Natural killer cell treated with Interleukin-12 subunit alpha and Interleukin-12 subunit beta and Interleukin-15 and Interleukin-18, amount 100 ng/mL, for 72 hours (primary cell): ENCODE results near the gene ATP8B4. TPM values are rescaled to one million over a fixed set of nuclear protein-coding genes. Genes with fewer than 3 reads are reported as not detected.
A peak's percentile ranks its signal among the peaks of the same experiment; 100 is the strongest.
"Not testable (repeated sequence)": the region's sequence is repeated elsewhere in the genome, so short reads cannot be mapped to it uniquely, and the experiment has no call there.

Experiments used
- ATAC-seq, 2 donors: fragments of 150-1000 bp; cut with Tn5 transposase in 1 of 2; sonication (Bioruptor Pico), chemical (Tn5 transposase) in 1 of 2; 2 replicates each; pipeline ENCODE4 v1.10.0; 2021
- DNase-seq: peaks from one replicate; pipeline ENCODE4 v3.0.0; 2022; ENCODE audit warnings: low spot score
- H3K27ac Mint-ChIP-seq, 2 donors: 1 replicate in 1 of 2; 2 replicates in 1 of 2; pipeline ENCODE4 v1.8.0; 2022; ENCODE audit warnings: mixed read lengths in 2 of 2, mild to moderate bottlenecking in 1 of 2, moderate library complexity in 1 of 2
- H3K27me3 Mint-ChIP-seq, 2 donors: 1 replicate in 1 of 2; 2 replicates in 1 of 2; pipeline ENCODE4 v1.8.0; 2022; ENCODE audit warnings: mixed read lengths in 2 of 2
- H3K36me3 Mint-ChIP-seq: one replicate; pipeline ENCODE4 v1.8.0; 2022; ENCODE audit warnings: mixed read lengths
- H3K4me1 Mint-ChIP-seq, 2 donors: 1 replicate in 1 of 2; 2 replicates in 1 of 2; pipeline ENCODE4 v1.8.0; 2022; ENCODE audit warnings: low read depth in 2 of 2, mixed read lengths in 2 of 2, mild to moderate bottlenecking in 1 of 2
- H3K4me3 Mint-ChIP-seq: one replicate; pipeline ENCODE4 v1.8.0; 2022; ENCODE audit warnings: mixed read lengths
- H3K9me3 Mint-ChIP-seq: 2 replicates; pipeline ENCODE4 v1.8.0; 2022; ENCODE audit warnings: mixed read lengths
- total RNA-seq, 2 donors: library from RNA; stranded (reverse); gene quantifications; one replicate each; pipeline ENCODE4 v1.2.3, GENCODE V29; 2022

ATP8B4 gene
- total RNA-seq = 100 to 1,000 TPM; 273 to 296 TPM

GRCh38 chr15:50119063-50120040 is at the start of gene ATP8B4:
Gene ATP8B4, minus strand, starts transcription at chr15:50119233. Its CDS starts 12,267 bp downstream, at chr15:50106966.
- H3K27me3 Mint-ChIP-seq = no peaks in the 10 kb centered on the region
- H3K4me3 Mint-ChIP-seq = peak within 1 kb of the TSS; percentile 95
- peaks cover 47 to 59% of the 10 kb centered on the region in 2 donors for H3K4me1 Mint-ChIP-seq
- ATAC-seq (peak; percentile 77 to 79), DNase-seq (peak; percentile 73)
- H3K9me3 Mint-ChIP-seq = peaks cover 5% of the 10 kb centered on the region
- peaks cover 50% of the 10 kb centered on the region for H3K36me3 Mint-ChIP-seq
- peak within 1 kb of the TSS; percentile 99 for H3K27ac Mint-ChIP-seq

- no peak for ATAC-seq
- Mint-ChIP-seq H3K4me1 (peaks cover 34 to 56% of the 10 kb centered on the region in 2 donors), H3K27me3 (peaks cover 0 to 2% of the 10 kb centered on the region in 2 donors), H3K36me3 (peaks cover 48% of the 10 kb centered on the region), H3K9me3 (no peaks in the 10 kb centered on the region), H3K4me3 (no peak overlapping the region), H3K27ac (peak overlapping the region in 1 of 2 donors; percentile 80)
- DNase-seq = no peak
Observed at GRCh38 chr15:50168379-50168778, 49.3 kb upstream of the ATP8B4 start.

GRCh38 chr15:50167110-50167509 is 48.1 kb upstream of the ATP8B4 start:
- Mint-ChIP-seq H3K36me3 (peaks cover 56% of the 10 kb centered on the region), H3K27me3 (peaks cover 4 to 6% of the 10 kb centered on the region in 2 donors), H3K27ac (peak overlapping the region in 1 of 2 donors; percentile 80), H3K4me3 (no peak overlapping the region), H3K4me1 (peaks cover 39 to 63% of the 10 kb centered on the region in 2 donors), H3K9me3 (no peaks in the 10 kb centered on the region)
- DNase-seq = no peak
- no peak for ATAC-seq

GRCh38 chr15:50166216-50166615 is 47.2 kb upstream of the ATP8B4 start:
- ATAC-seq = peak in 1 of 2 donors; percentile 57
- no peaks in the 10 kb centered on the region for H3K9me3 Mint-ChIP-seq
- peaks cover 49% of the 10 kb centered on the region for H3K36me3 Mint-ChIP-seq
- DNase-seq = no peak
- H3K27ac Mint-ChIP-seq = peak overlapping the region; percentile 51 to 72
- peaks cover 39 to 57% of the 10 kb centered on the region in 2 donors for H3K4me1 Mint-ChIP-seq
- peaks cover 2 to 6% of the 10 kb centered on the region in 2 donors for H3K27me3 Mint-ChIP-seq
- peak overlapping the region; percentile 61 for H3K4me3 Mint-ChIP-seq

GRCh38 chr15:50164458-50164857 is 45.4 kb upstream of the ATP8B4 start:
- peak overlapping the region in 1 of 2 donors; percentile 63 for H3K27ac Mint-ChIP-seq
- no peak for DNase-seq

GRCh38 chr15:50163719-50164410 is 44.8 kb upstream of the ATP8B4 start:
- no peak for DNase-seq
- peak overlapping the region in 1 of 2 donors; percentile 63 for H3K27ac Mint-ChIP-seq
- H3K9me3 Mint-ChIP-seq = no peaks in the 10 kb centered on the region
- H3K36me3 Mint-ChIP-seq = peaks cover 46% of the 10 kb centered on the region
- H3K4me1 Mint-ChIP-seq = peaks cover 39 to 42% of the 10 kb centered on the region in 2 donors
- peaks cover 6 to 14% of the 10 kb centered on the region in 2 donors for H3K27me3 Mint-ChIP-seq
- ATAC-seq = no peak
- no peak overlapping the region for H3K4me3 Mint-ChIP-seq

More at GRCh38 chr15:50164458-50164857, 45.4 kb upstream of the ATP8B4 start:
- no peak for ATAC-seq
- peaks cover 45% of the 10 kb centered on the region for H3K36me3 Mint-ChIP-seq
- peaks cover 6 to 14% of the 10 kb centered on the region in 2 donors for H3K27me3 Mint-ChIP-seq
- H3K9me3 Mint-ChIP-seq = no peaks in the 10 kb centered on the region
- peaks cover 39 to 48% of the 10 kb centered on the region in 2 donors for H3K4me1 Mint-ChIP-seq
- no peak overlapping the region for H3K4me3 Mint-ChIP-seq

GRCh38 chr15:50162969-50163718 is 44.1 kb upstream of the ATP8B4 start:
- Mint-ChIP-seq H3K27me3 (peaks cover 6 to 14% of the 10 kb centered on the region in 2 donors), H3K27ac (peak overlapping the region in 1 of 2 donors; percentile 63), H3K9me3 (no peaks in the 10 kb centered on the region), H3K36me3 (peaks cover 44% of the 10 kb centered on the region), H3K4me1 (peaks cover 37 to 39% of the 10 kb centered on the region in 2 donors), H3K4me3 (no peak overlapping the region)
- ATAC-seq (peak; percentile 81 to 88), DNase-seq (no peak)

- Mint-ChIP-seq H3K36me3 (peaks cover 29% of the 10 kb centered on the region), H3K27me3 (peaks cover 6 to 14% of the 10 kb centered on the region in 2 donors)
- not testable (repeated sequence) for H3K27ac Mint-ChIP-seq, H3K9me3 Mint-ChIP-seq, H3K4me1 Mint-ChIP-seq, DNase-seq, H3K4me3 Mint-ChIP-seq, ATAC-seq
Observed at GRCh38 chr15:50158236-50158635, 39.2 kb upstream of the ATP8B4 start.

GRCh38 chr15:50151476-50151875 is 32.4 kb upstream of the ATP8B4 start:
- H3K4me1 Mint-ChIP-seq = peaks cover 4 to 11% of the 10 kb centered on the region in 2 donors
- no peak overlapping the region for H3K4me3 Mint-ChIP-seq
- ATAC-seq (no peak), DNase-seq (no peak)
- no peaks in the 10 kb centered on the region for H3K27me3 Mint-ChIP-seq
- no peaks in the 10 kb centered on the region for H3K9me3 Mint-ChIP-seq
- H3K27ac Mint-ChIP-seq = no peak overlapping the region
- H3K36me3 Mint-ChIP-seq = no peaks in the 10 kb centered on the region

GRCh38 chr15:50150851-50151250 is 31.8 kb upstream of the ATP8B4 start:
- Mint-ChIP-seq H3K27ac (no peak overlapping the region), H3K27me3 (no peaks in the 10 kb centered on the region), H3K4me1 (peaks cover 4 to 12% of the 10 kb centered on the region in 2 donors), H3K36me3 (no peaks in the 10 kb centered on the region), H3K9me3 (no peaks in the 10 kb centered on the region), H3K4me3 (no peak overlapping the region)
- DNase-seq = no peak
- no peak for ATAC-seq

- H3K27ac Mint-ChIP-seq = no peak overlapping the region
- no peaks in the 10 kb centered on the region for H3K9me3 Mint-ChIP-seq
- H3K36me3 Mint-ChIP-seq = no peaks in the 10 kb centered on the region
- no peaks in the 10 kb centered on the region for H3K27me3 Mint-ChIP-seq
- ATAC-seq = no peak
- peaks cover 7 to 16% of the 10 kb centered on the region in 2 donors for H3K4me1 Mint-ChIP-seq
- H3K4me3 Mint-ChIP-seq = no peak overlapping the region
- no peak for DNase-seq
Observed at GRCh38 chr15:50150349-50150748, 31.3 kb upstream of the ATP8B4 start.

- H3K4me1 Mint-ChIP-seq = peaks cover 16 to 28% of the 10 kb centered on the region in 2 donors
- H3K36me3 Mint-ChIP-seq = peaks cover 9% of the 10 kb centered on the region
- ATAC-seq = peak; percentile 24 to 52
- no peak for DNase-seq
- peaks cover 2% of the 10 kb centered on the region for H3K9me3 Mint-ChIP-seq
- peak overlapping the region in 1 of 2 donors; percentile 30 for H3K27ac Mint-ChIP-seq
- no peaks in the 10 kb centered on the region for H3K27me3 Mint-ChIP-seq
- no peak overlapping the region for H3K4me3 Mint-ChIP-seq
Observed at GRCh38 chr15:50149090-50149489, 30.1 kb upstream of the ATP8B4 start.

- H3K9me3 Mint-ChIP-seq = peaks cover 3% of the 10 kb centered on the region
- H3K4me1 Mint-ChIP-seq = peaks cover 22 to 35% of the 10 kb centered on the region in 2 donors
- H3K27ac Mint-ChIP-seq = peak overlapping the region in 1 of 2 donors; percentile 30
- H3K4me3 Mint-ChIP-seq = no peak overlapping the region
- H3K36me3 Mint-ChIP-seq = peaks cover 15% of the 10 kb centered on the region
- DNase-seq (no peak), ATAC-seq (no peak)
- H3K27me3 Mint-ChIP-seq = no peaks in the 10 kb centered on the region
Observed at GRCh38 chr15:50148362-50148963, 29.4 kb upstream of the ATP8B4 start.
